Ovary (tissue), 3 donors: ENCODE data around the gene LOXHD1.

Source experiments
- EP300 ChIP-seq: sonication (generic); formaldehyde crosslinking; IDR thresholded peaks from one replicate; pipeline ENCODE4 v1.6.1; 2017; ENCODE audit warnings: antibody characterized with exemption
- POLR2A ChIP-seq: fragments of 450-650 bp; IDR thresholded peaks from one replicate; pipeline ENCODE4 v1.6.1; 2017; ENCODE audit warnings: antibody characterized with exemption, mild to moderate bottlenecking, moderate library complexity
- TF ChIP-seq, protein P1 (sequence below), 3 donors: fragments of 450-650 bp in 2 of 3; fragments of 200-600 bp in 1 of 3; IDR thresholded peaks; one replicate each; pipeline versions ENCODE4 v1.5.1 to v1.8.0; 2016 to 2022; ENCODE audit warnings: antibody characterized with exemption in 3 of 3, mild to moderate bottlenecking in 1 of 3
- donor health status: DM: no; HTN: no; CAD: no.

GRCh38 chr18:46587600-46587999, 69.4 kb downstream of the LOXHD1 start:
- TF ChIP-seq POLR2A (no peak), EP300 (no peak)
- TF ChIP-seq, protein P1, sequence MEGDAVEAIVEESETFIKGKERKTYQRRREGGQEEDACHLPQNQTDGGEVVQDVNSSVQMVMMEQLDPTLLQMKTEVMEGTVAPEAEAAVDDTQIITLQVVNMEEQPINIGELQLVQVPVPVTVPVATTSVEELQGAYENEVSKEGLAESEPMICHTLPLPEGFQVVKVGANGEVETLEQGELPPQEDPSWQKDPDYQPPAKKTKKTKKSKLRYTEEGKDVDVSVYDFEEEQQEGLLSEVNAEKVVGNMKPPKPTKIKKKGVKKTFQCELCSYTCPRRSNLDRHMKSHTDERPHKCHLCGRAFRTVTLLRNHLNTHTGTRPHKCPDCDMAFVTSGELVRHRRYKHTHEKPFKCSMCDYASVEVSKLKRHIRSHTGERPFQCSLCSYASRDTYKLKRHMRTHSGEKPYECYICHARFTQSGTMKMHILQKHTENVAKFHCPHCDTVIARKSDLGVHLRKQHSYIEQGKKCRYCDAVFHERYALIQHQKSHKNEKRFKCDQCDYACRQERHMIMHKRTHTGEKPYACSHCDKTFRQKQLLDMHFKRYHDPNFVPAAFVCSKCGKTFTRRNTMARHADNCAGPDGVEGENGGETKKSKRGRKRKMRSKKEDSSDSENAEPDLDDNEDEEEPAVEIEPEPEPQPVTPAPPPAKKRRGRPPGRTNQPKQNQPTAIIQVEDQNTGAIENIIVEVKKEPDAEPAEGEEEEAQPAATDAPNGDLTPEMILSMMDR (IDR thresholded peaks at IDR 0.05) = no peak
